HAP-1 (cell line): ENCODE measurements around the gene INAFM2.

Experiments used
- DNase-seq, 2 experiments: peaks; one replicate each; pipeline ENCODE4 v3.0.0-alpha.2; 2016 to 2020; ENCODE audit warnings: low spot score in 2 of 2
- H3K27me3 ChIP-seq: fragments of 250-450 bp; sonication (Bioruptor Pico); 2 replicates; pipeline ENCODE4 v1.5.1; 2020; ENCODE audit warnings: low read depth, mild to moderate bottlenecking, moderate library complexity
- H3K36me3 ChIP-seq: fragments of 250-450 bp; sonication (Bioruptor Pico); replicated peaks from 2 replicates; pipeline ENCODE4 v1.5.1; 2020; ENCODE audit warnings: mild to moderate bottlenecking
- H3K4me1 ChIP-seq: fragments of 250-450 bp; sonication (Bioruptor Pico); 2 replicates; pipeline ENCODE4 v1.5.1; 2020; ENCODE audit warnings: mild to moderate bottlenecking
- H3K4me3 ChIP-seq: fragments of 250-450 bp; sonication (Bioruptor Pico); 2 replicates; pipeline ENCODE4 v1.5.1; 2020; ENCODE audit warnings: mild to moderate bottlenecking, moderate library complexity
- H3K9me3 ChIP-seq: fragments of 250-450 bp; sonication (Bioruptor Pico); 2 replicates; pipeline ENCODE4 v1.5.1; 2020; ENCODE audit warnings: mild to moderate bottlenecking, moderate library complexity
- in situ Hi-C: fragments of 300-500 bp; cut with MboI; formaldehyde crosslinking; loops from 3 replicates; pipeline ENCODE4 v1.14.3; 2020; ENCODE audit warnings: low sequenced_read_pairs, inconsistent platforms, mixed read lengths

Gene INAFM2

DNA sequence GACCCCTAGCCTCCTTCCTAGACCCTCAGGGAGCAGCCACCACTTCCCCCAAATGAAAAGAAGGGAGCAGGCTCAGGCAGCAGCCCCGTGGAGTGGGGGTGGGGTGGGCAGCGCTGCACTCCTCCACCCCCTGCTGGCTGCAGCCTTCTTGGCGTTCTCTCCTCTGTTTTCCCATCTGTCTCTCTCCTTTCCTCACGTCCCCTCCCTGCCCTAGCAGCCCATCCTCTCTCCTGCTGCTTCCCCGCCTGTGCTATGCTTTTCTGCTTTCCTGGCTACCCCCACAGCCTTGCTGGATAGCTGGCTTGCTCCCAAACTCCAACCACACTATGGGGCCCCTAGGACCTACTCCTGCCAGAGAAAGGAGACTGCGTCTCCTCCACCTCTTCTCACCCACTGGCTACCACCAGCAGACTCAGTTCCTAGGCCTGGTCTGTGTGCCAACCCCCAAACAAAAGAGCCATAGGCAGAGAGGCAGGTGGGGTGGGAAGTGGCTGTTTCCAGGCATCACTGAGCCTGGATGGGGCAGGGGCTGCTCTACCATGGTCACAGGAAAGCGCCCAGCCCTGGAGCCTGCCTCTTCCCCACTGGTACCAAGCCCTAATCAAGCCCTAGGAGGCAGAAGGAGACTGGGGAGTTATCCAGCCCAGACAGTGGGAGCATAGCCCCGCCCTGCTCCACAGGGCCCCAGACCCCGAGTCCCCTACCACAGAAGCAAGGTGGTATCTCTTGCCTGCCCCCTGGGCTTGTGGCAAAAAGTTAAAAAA is 31.1 kb downstream of the INAFM2 start:
- H3K36me3 ChIP-seq = no peaks in the 10 kb centered on the region
- peak in 1 of 2 experiments; percentile 67 for DNase-seq
- no peak overlapping the region for H3K4me3 ChIP-seq
- no peaks in the 10 kb centered on the region for H3K9me3 ChIP-seq
- H3K4me1 ChIP-seq = peaks cover 4% of the 10 kb centered on the region
- no peaks in the 10 kb centered on the region for H3K27me3 ChIP-seq
- in situ Hi-C loops = no loop called here

DNA sequence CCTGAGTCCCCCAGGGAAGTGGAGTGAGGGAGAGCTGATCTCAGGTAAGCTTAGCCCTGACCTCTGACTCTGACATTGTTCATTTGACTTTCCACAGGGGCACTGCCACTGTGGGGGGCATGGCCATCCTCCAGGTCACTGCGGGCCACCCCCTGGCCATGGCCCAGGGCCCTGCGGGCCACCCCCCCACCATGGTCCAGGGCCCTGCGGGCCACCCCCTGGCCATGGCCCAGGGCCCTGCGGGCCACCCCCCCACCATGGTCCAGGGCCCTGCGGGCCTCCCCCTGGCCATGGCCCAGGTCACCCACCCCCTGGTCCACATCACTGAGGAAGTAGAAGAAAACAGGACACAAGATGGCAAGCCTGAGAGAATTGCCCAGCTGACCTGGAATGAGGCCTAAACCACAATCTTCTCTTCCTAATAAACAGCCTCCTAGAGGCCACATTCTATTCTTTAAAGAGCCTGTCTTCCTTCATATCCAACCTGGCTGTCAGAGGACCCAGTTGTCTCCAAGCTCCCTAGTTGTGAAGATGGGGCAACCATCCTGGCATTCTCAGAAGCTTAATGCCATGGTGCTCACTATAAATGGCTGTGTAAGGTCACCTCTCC is 32.6 kb downstream of the INAFM2 start:
- H3K4me1 ChIP-seq = peaks cover 4% of the 10 kb centered on the region
- H3K9me3 ChIP-seq = no peaks in the 10 kb centered on the region
- H3K27me3 ChIP-seq = no peaks in the 10 kb centered on the region
- H3K36me3 ChIP-seq = no peaks in the 10 kb centered on the region
- DNase-seq = no peak
- in situ Hi-C loops = no loop called here
- H3K4me3 ChIP-seq = no peak overlapping the region

DNA sequence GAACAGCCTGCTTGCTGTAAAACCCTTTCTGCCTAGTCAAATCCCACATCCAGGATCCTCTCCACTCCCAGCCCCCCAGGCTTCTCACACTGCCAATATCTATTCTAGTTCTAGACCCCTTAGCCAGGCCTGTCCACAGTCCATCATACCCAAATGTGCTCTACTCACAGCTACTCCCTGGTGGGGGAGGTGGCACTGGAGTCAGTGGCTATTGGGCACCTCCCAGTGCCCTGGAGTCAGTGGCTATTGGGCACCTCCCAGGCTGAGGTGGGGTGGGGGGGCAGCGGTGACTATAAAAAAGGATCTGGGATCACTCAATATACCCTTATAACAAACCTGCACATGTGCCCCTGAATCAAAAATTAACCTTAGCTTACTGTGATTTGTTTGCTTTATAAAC is 33.8 kb downstream of the INAFM2 start:
- Histone ChIP-seq H3K9me3 (no peaks in the 10 kb centered on the region), H3K36me3 (no peaks in the 10 kb centered on the region), H3K4me1 (peaks cover 4% of the 10 kb centered on the region), H3K27me3 (no peaks in the 10 kb centered on the region), H3K4me3 (no peak overlapping the region)
- no peak for DNase-seq
- in situ Hi-C loops = no loop called here

DNA sequence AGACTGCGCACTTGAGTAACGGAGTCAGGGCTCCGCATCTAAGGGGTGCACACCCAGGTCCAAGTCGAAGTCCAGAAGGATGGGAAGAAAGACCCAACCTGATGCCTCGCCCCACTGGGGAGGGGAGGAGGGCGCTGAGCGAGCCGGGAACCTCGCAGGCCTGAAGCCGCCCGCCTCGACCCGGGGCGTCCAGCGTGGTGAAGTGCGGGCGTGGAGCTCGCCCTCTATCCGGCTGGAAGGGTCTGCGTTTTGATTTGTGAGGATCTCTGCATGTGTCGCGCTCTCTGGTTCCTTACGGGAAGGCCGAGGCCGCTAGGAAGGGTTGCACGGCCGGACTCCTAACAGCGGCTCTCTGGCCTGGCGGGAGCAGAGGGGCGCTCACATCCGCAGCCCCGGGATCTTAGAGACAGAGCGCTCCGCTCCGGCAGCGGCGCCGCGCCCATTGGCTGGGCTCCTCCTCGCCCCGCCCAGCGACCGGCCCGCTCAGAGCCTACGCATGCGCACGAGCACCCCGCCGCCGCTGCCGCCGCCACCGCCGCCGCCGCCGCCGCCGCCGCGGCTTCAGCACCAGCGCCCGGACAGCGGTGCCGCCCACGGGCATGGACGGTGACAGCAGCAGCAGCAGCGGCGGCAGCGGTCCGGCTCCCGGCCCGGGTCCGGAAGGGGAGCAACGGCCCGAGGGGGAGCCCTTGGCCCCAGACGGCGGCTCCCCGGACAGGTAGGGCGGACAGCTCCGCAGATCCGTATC is 34.4 kb downstream of the INAFM2 start, which contains the start of gene DISP2:
DISP2 (plus strand) TSS at position 497 of the 748 bp plus-strand sequence; CDS start at position 600, 103 bp downstream.
- Histone ChIP-seq H3K27me3 (no peaks in the 10 kb centered on the region), H3K36me3 (no peaks in the 10 kb centered on the region), H3K9me3 (no peaks in the 10 kb centered on the region), H3K4me1 (peaks cover 4% of the 10 kb centered on the region), H3K4me3 (peak within 1 kb of the TSS; percentile 44)
- DNase-seq = peak; percentile 80 to 93
- in situ Hi-C loops = no loop called here

DNA sequence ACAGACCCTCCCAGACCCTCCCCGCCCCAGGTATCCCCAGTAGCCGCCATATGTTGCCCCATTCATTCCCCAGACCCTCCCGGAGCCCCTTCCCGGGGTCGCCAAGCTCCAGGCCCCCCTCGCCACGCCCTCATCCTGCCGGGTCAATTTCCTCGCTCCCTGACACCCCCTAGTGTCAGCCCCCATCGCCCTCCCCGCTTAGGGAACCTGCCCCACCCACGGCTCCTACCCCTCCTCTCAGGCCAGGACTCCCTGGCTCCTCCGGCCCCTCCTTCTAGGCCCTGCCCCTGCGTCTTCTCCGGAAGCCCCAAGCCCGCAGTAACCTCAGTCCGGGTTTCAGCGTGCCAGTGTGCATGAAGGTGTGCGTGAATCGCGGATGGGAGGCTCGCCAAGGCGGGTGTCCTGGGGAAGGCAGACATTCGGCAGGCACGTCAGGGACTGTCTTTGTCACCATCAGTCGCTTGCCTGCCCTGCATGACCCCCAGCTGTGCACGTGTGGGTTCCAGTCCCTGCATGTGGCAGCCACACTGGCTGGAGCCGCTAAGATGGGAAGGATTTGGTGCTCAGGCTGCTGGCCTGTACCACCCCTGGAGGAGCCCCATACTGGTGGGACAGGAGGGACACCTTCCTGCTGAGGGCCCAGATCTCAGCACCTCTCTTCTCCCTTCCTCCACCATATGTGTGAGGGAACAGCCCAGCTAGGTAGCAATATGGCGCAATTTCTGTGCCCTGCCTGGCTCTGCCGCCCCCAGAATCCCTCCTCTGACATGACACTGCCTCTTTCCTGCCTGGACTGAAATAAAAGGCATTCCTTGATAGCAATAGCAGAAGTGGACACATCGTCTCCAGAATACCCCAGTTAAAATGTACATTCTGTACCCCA is 35.2 kb downstream of the INAFM2 start:
- Histone ChIP-seq H3K27me3 (no peaks in the 10 kb centered on the region), H3K4me1 (peaks cover 4% of the 10 kb centered on the region), H3K9me3 (no peaks in the 10 kb centered on the region), H3K36me3 (no peaks in the 10 kb centered on the region), H3K4me3 (peak overlapping the region; percentile 44)
- DNase-seq = peak in 1 of 2 experiments; percentile 68
- in situ Hi-C loops = no loop called here

DNA sequence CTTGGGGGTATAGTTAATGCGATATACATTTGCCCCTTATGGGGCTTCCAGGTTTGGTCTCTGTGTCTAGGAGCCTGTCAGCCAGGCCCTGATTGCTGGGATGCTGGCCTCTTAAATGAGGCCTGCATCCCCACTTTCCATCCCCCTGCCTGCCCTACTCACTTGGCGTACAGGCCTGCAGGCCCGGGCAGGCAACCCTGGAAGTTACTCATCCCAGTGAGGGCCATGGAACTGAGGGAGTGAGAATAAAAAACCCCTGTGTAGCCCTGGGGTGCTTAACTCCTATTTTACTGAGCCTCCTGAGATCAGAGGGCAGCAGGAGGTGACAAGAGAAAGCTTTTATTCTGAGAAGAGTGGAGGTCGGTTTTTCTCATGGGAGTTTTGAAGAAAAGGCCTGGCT is 36.5 kb downstream of the INAFM2 start:
- no peak for DNase-seq
- in situ Hi-C loops = no loop called here
- Histone ChIP-seq H3K4me1 (peaks cover 4% of the 10 kb centered on the region), H3K4me3 (no peak overlapping the region), H3K9me3 (no peaks in the 10 kb centered on the region), H3K36me3 (no peaks in the 10 kb centered on the region), H3K27me3 (no peaks in the 10 kb centered on the region)

DNA sequence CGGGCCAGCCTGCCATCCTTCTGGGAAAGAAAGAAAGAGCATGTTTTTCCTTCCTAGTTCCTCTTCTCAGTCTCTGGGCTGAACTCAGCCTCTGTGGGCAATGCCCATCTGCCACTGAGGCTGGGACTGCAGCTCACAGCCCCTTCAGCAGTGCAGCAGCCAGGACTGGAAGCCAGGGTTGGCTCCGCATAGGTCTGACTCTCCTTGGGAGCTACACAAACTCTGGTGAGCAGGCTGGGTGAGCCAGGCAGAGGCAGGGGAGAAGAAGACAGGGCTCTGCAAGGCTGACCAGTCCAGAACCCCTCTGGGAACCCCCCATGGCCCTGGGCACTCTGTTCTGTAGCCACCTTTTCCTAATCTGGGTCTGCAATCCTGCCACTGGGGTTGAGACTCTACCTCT is 38.1 kb downstream of the INAFM2 start:
- peaks cover 4% of the 10 kb centered on the region for H3K4me1 ChIP-seq
- no peak overlapping the region for H3K4me3 ChIP-seq
- H3K36me3 ChIP-seq = no peaks in the 10 kb centered on the region
- H3K27me3 ChIP-seq = no peaks in the 10 kb centered on the region
- in situ Hi-C loops = no loop called here
- H3K9me3 ChIP-seq = no peaks in the 10 kb centered on the region
- no peak for DNase-seq

DNA sequence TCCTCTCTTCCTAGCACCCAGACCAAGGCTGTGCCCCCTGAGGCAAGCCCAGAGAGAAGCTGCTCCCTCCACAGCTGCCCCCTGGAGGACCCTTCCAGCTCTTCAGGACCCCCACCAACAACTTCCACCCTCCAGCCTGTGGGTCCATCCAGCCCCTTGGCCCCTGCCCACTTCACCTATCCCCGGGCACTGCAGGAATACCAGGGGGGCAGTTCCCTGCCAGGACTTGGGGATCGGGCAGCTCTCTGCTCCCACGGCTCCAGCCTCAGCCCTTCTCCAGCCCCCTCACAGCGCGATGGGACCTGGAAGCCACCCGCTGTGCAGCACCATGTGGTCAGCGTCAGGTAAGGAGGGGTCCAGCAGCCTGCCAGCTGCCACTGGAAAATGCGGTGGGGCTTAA is 40.1 kb downstream of the INAFM2 start:
- Histone ChIP-seq H3K4me3 (no peak overlapping the region), H3K27me3 (no peaks in the 10 kb centered on the region), H3K4me1 (peaks cover 7% of the 10 kb centered on the region), H3K36me3 (no peaks in the 10 kb centered on the region), H3K9me3 (no peaks in the 10 kb centered on the region)
- no peak for DNase-seq
- in situ Hi-C loops = no loop called here

DNA sequence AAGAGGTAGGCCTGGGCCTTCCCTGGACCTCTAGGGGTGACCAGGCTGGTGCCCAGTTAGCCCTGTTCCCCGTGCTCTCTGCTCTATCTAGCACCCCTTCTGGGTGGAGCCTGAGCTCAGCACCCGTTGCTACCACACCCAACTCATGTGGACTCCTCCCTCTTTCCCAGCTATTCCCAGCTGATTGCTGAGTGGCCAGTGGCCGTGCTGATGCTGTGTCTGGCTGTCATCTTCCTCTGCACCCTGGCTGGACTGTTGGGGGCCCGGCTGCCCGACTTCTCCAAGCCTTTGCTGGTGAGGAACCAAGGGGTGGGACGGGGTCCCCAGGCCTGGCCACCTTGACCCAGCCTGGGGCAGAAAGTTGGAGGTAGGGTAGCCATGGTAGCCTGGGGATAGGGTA is 40.8 kb downstream of the INAFM2 start:
- no peaks in the 10 kb centered on the region for H3K9me3 ChIP-seq
- in situ Hi-C loops = no loop called here
- H3K4me1 ChIP-seq = peaks cover 7% of the 10 kb centered on the region
- H3K27me3 ChIP-seq = no peaks in the 10 kb centered on the region
- H3K4me3 ChIP-seq = no peak overlapping the region
- no peaks in the 10 kb centered on the region for H3K36me3 ChIP-seq
- no peak for DNase-seq

DNA sequence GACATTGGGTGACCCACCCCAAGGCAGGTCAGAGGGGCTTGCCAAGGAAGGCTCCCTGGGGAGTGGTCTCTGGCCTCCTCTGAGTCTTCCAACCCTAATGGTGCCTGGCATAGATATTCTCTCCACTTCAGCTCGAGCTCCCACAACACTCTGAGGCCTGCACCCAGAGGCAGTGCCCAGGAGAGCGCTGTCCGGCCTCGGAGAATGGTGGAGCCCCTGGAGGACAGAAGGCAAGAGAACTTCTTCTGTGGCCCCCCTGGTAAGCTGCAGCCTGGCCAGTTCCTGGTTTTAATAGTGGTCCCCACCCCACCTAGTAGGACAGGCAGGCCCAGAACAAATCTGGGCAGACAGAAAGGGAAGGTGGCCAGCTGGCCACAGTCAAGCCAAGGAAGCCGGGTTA is 41.5 kb downstream of the INAFM2 start:
- peaks cover 7% of the 10 kb centered on the region for H3K4me1 ChIP-seq
- H3K4me3 ChIP-seq = no peak overlapping the region
- H3K9me3 ChIP-seq = no peaks in the 10 kb centered on the region
- DNase-seq = no peak
- H3K27me3 ChIP-seq = no peaks in the 10 kb centered on the region
- H3K36me3 ChIP-seq = no peaks in the 10 kb centered on the region
- in situ Hi-C loops = no loop called here

DNA sequence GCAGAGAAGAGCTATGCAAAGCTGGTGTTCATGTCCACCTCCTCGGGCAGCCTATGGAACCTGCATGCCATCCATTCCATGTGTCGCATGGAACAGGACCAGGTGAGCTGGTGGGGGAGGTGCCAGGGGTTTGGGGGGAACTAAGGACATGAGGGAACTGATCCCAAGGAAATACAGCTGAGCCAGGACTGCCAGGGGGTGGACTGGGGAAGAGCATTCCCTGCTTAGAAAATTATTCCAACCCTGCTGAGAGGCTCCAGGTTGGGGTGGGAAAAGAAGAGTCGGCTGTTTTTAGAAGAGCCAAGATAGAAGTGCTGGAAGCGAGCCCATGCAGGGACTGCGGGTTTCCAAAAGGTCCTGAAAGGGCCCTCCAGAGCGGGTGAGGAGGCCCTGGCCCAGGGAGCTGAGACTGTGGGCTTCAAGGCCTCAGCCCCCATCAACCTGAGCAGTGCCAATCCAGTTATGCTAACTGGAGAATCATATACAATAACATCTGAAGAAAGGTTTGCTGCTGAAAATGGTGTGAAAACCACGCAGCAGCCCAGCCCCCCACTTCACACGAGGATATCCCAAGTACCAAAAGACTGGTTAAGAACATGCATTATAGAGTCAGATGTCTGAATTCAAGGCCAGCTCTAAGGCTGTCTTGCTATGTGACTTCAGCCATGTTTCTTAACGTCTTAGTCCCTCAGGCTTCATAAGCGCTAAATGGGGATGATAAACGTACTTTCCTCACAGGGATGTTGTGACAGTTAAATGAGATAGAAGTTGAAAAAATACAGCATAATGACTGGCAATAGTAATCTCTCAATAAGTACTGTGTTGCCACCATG is 42.3 kb downstream of the INAFM2 start:
- in situ Hi-C loops = no loop called here

DNA sequence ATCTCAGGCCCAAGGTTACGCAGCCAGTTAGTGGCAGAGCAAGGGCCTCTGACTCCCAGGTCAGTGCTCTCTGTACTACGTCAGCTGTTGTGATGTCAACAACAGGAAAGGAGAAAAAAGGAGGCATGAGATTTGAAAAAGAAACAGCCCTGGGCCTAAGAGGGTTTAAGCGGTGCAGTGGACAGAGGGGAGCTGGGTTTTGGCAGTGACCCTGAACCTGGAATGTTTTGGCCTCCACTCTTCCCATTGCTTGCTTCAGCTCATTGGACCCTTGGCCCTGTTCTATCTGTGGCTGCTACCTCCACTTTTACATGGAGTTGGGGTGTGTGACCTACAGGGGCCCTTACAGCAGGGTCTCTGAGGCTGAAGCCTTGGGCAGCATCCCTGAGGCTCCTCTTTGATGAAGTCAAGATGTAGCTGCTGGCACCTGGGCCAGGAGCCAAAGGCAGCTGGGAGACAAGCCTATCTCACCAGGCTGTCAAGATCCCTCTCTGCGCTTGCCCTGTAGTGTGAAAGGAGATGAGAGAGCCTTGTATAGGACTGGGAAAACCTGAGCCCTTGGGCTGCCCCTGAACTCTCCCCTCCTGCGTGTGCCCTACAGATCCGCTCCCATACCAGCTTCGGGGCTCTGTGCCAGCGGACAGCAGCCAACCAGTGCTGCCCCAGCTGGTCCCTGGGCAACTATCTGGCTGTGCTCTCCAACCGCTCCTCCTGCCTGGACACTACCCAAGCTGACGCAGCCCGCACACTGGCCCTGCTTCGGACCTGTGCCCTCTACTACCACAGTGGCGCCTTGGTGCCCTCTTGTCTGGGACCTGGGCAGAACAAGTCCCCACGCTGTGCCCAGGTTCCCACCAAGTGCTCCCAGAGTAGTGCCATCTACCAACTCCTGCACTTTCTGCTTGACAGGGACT is 43.2 kb downstream of the INAFM2 start:
- in situ Hi-C loops = no loop called here

More for the DNA sequence above, 42.3 kb downstream of the INAFM2 start:
- Histone ChIP-seq H3K36me3 (no peaks in the 10 kb centered on the region), H3K4me1 (peaks cover 7% of the 10 kb centered on the region), H3K9me3 (no peaks in the 10 kb centered on the region), H3K4me3 (no peak overlapping the region), H3K27me3 (no peaks in the 10 kb centered on the region)
- no peak for DNase-seq

More for the DNA sequence above, 43.2 kb downstream of the INAFM2 start:
- Histone ChIP-seq H3K4me3 (no peak overlapping the region), H3K4me1 (peaks cover 7% of the 10 kb centered on the region), H3K9me3 (no peaks in the 10 kb centered on the region), H3K27me3 (no peaks in the 10 kb centered on the region), H3K36me3 (no peaks in the 10 kb centered on the region)
- DNase-seq = no peak
